ENCODE results near the gene RNF17.

DNA sequence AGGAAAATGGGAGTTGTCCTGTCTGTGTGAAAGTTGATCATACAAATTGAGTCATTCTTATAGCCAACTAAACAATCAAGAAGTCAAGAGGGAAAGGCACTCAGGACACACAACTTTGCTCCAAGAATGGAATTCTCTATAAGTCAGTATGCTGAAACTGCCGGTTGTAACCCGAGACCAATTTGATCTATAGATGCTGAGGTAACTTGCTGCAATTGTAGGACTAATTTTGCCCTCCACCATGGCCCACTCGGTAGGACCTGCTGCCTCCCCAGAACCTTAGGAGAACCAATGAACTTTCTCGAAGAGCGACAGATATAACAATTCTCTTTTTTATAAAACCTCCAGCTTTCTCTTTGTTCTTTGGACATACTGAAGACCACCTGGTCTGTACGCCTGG, 157.0 kb downstream of the RNF17 start:
- TF ChIP-seq CEBPB (IDR thresholded peaks at IDR 0.05; ENCODE audit: borderline replicate concordance in 1 of 2, low read depth in 2 of 2, low read length in 2 of 2) (no peak), YY1 (IDR thresholded peaks at IDR 0.05; ENCODE audit: low read depth, low read length) (no peak), SP1 (IDR thresholded peaks at IDR 0.05; ENCODE audit: low read depth, low read length) (no peak), POLR2A (IDR thresholded peaks at IDR 0.05; ENCODE audit: low read depth, low read length) (no peak)

Measured in GM12878 (cell line).